ENCODE data around the gene CGNL1. TPM values are rescaled to one million over a fixed set of nuclear protein-coding genes. Genes with fewer than 3 reads are reported as not detected.

Gene CGNL1
- polyA plus RNA-seq, 1 of the 3 experiments (the other 2 are of a cell fraction), result 0.23 TPM

DNA sequence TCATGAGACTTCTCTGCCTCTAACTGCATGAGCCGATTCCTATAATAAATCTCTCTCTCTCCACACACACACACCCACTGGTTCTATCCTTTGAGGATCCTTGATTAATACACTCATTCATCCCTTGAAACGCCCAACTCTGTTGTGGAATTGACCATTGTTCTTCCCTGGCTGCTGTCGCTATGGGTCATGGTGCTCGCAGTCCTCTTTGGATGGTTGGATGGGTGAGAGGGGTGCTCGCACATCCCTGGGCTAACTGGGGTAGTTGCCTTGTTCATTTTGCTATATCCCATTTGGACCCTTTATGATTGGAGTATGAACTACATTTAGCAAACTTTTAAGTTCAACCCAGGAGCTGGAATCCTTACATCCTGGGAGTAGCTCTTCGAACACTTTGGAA, 181.5 kb downstream of the CGNL1 start:
- POLR2A ChIA-PET, result no interaction called here
- no peaks in the 10 kb centered on the region for H3K9me3 ChIP-seq
- CTCF ChIA-PET, result interaction anchor here (0.7 to 12.5 kb wide), 4 partner anchors 12 to 513 kb away, joined by 3 to 145 read pairs (median 10); no protein-coding TSS in a partner anchor
- H4K20me1 ChIP-seq (ENCODE audit: insufficient read depth), result no peaks in the 10 kb centered on the region
- no peaks in the 10 kb centered on the region for H3K79me2 ChIP-seq (ENCODE audit: insufficient read depth)
- no peak for TF ChIP-seq RFX5 (IDR thresholded peaks at IDR 0.05; ENCODE audit: low read length)
- TF ChIP-seq FOXJ3 (CRISPR knock-in tag; IDR thresholded peaks at IDR 0.05), result no peak
- TF ChIP-seq TEAD4 (IDR thresholded peaks at IDR 0.05; ENCODE audit: borderline replicate concordance, insufficient read depth), result no peak
- TF ChIP-seq NRF1 (IDR thresholded peaks at IDR 0.05; ENCODE audit: low read depth, low read length), result no peak
- TF ChIP-seq, protein P1, sequence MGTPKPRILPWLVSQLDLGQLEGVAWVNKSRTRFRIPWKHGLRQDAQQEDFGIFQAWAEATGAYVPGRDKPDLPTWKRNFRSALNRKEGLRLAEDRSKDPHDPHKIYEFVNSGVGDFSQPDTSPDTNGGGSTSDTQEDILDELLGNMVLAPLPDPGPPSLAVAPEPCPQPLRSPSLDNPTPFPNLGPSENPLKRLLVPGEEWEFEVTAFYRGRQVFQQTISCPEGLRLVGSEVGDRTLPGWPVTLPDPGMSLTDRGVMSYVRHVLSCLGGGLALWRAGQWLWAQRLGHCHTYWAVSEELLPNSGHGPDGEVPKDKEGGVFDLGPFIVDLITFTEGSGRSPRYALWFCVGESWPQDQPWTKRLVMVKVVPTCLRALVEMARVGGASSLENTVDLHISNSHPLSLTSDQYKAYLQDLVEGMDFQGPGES (IDR thresholded peaks at IDR 0.05; ENCODE audit: low read depth, low read length), result no peak
- no peak for TF ChIP-seq SMC3 (IDR thresholded peaks at IDR 0.05; ENCODE audit: low read depth, low read length)
- TF ChIP-seq GATA2 (CRISPR knock-in tag; IDR thresholded peaks at IDR 0.05), result no peak
- no peak for TF ChIP-seq RCOR1 (IDR thresholded peaks at IDR 0.05; ENCODE audit: low read length)
- TF ChIP-seq, protein P2, sequence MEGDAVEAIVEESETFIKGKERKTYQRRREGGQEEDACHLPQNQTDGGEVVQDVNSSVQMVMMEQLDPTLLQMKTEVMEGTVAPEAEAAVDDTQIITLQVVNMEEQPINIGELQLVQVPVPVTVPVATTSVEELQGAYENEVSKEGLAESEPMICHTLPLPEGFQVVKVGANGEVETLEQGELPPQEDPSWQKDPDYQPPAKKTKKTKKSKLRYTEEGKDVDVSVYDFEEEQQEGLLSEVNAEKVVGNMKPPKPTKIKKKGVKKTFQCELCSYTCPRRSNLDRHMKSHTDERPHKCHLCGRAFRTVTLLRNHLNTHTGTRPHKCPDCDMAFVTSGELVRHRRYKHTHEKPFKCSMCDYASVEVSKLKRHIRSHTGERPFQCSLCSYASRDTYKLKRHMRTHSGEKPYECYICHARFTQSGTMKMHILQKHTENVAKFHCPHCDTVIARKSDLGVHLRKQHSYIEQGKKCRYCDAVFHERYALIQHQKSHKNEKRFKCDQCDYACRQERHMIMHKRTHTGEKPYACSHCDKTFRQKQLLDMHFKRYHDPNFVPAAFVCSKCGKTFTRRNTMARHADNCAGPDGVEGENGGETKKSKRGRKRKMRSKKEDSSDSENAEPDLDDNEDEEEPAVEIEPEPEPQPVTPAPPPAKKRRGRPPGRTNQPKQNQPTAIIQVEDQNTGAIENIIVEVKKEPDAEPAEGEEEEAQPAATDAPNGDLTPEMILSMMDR (IDR thresholded peaks at IDR 0.05), result no peak
- no peak for TF ChIP-seq RAD21 (IDR thresholded peaks at IDR 0.05; ENCODE audit: low read length)
- no peak for TF ChIP-seq SIN3A (IDR thresholded peaks at IDR 0.05; ENCODE audit: borderline replicate concordance, low read depth, low read length)
- TF ChIP-seq GABPA (IDR thresholded peaks at IDR 0.05; ENCODE audit: low read depth), result no peak
- TF ChIP-seq, protein P3, sequence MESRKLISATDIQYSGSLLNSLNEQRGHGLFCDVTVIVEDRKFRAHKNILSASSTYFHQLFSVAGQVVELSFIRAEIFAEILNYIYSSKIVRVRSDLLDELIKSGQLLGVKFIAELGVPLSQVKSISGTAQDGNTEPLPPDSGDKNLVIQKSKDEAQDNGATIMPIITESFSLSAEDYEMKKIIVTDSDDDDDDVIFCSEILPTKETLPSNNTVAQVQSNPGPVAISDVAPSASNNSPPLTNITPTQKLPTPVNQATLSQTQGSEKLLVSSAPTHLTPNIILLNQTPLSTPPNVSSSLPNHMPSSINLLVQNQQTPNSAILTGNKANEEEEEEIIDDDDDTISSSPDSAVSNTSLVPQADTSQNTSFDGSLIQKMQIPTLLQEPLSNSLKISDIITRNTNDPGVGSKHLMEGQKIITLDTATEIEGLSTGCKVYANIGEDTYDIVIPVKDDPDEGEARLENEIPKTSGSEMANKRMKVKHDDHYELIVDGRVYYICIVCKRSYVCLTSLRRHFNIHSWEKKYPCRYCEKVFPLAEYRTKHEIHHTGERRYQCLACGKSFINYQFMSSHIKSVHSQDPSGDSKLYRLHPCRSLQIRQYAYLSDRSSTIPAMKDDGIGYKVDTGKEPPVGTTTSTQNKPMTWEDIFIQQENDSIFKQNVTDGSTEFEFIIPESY (IDR thresholded peaks at IDR 0.05; ENCODE audit: borderline replicate concordance, low read depth), result no peak
- TF ChIP-seq, protein P4, sequence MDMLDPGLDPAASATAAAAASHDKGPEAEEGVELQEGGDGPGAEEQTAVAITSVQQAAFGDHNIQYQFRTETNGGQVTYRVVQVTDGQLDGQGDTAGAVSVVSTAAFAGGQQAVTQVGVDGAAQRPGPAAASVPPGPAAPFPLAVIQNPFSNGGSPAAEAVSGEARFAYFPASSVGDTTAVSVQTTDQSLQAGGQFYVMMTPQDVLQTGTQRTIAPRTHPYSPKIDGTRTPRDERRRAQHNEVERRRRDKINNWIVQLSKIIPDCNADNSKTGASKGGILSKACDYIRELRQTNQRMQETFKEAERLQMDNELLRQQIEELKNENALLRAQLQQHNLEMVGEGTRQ (IDR thresholded peaks at IDR 0.05; ENCODE audit: borderline replicate concordance, low read depth, low read length), result no peak
- no peak for TF ChIP-seq RXRA (IDR thresholded peaks at IDR 0.05; ENCODE audit: borderline replicate concordance, low read depth)
- no peak for TF ChIP-seq MEF2A (IDR thresholded peaks at IDR 0.05; ENCODE audit: borderline replicate concordance, low read depth)
- WGBS (ENCODE audit: low lambda C conversion rate), result 77% methylated on average over 6 of the region's 6 CpGs
- H3K36me3 ChIP-seq (replicated peaks in 1 of 2; ENCODE audit: control insufficient read depth in 1 of 2, insufficient read depth in 2 of 2, low read length in 1 of 2), result no peaks in the 10 kb centered on the region
- no peak overlapping the region for H3K9ac ChIP-seq
- H3K4me3 ChIP-seq (ENCODE audit: low read depth in 2 of 2, low read length in 1 of 2), result no peak overlapping the region
- no peaks in the 10 kb centered on the region for H3F3A ChIP-seq (replicated peaks; ENCODE audit: insufficient read depth)
- H3K4me1 ChIP-seq (ENCODE audit: control insufficient read depth in 1 of 2, insufficient read depth in 2 of 2, low read depth in 1 of 2, low read length in 1 of 2), result peaks cover 15 to 28% of the 10 kb centered on the region in 2 experiments; a peak in 3 of 4 replicates
- H3K27me3 ChIP-seq (ENCODE audit: insufficient read depth), result no peaks in the 10 kb centered on the region
- H2AFZ ChIP-seq (ENCODE audit: low read depth), result no peak overlapping the region
- H3K4me2 ChIP-seq, result no peak overlapping the region
- no peak for DNase-seq
- no peaks in the 10 kb centered on the region for H3K9me2 ChIP-seq
- H3K27ac ChIP-seq (ENCODE audit: low read depth in 2 of 2, low read length in 1 of 2), result no peak overlapping the region
